GM23338 (cell line): ENCODE data around the gene HRH3. TPM values are rescaled to one million over a fixed set of nuclear protein-coding genes. Genes with fewer than 3 reads are reported as not detected.

Experiments used
- ATAC-seq: fragments of 200-7000 bp; cut with Tn5 transposase; 3 replicates; pipeline ENCODE4 v1.9.1; 2020
- DNase-seq: peaks from one replicate; pipeline ENCODE4 v3.0.0-alpha.2; 2015; ENCODE audit warnings: low spot score
- H2AFZ ChIP-seq: fragments of 200-600 bp; sonication (generic); 2 replicates; pipeline ENCODE4 v1.8.0; 2016; ENCODE audit warnings: antibody characterized with exemption, mild to moderate bottlenecking, moderate library complexity
- H3F3A ChIP-seq: fragments of 200-600 bp; sonication (generic); replicated peaks from 2 replicates; pipeline ENCODE4 v1.8.0; 2017; ENCODE audit warnings: antibody characterized with exemption, mixed run types, low read depth
- H3K27ac ChIP-seq: fragments of 200-600 bp; sonication (generic); 2 replicates; pipeline ENCODE4 v1.6.1; 2016; ENCODE audit warnings: low read depth
- H3K27me3 ChIP-seq: fragments of 200-600 bp; sonication (generic); 2 replicates; pipeline ENCODE4 v1.8.0; 2016; ENCODE audit warnings: mild to moderate bottlenecking, mixed run types, moderate library complexity; ENCODE audit not compliant: insufficient read depth
- H3K36me3 ChIP-seq: fragments of 200-600 bp; sonication (generic); 2 replicates; pipeline ENCODE4 v1.8.0; 2016; ENCODE audit warnings: mild to moderate bottlenecking; ENCODE audit not compliant: insufficient read depth
- H3K4me1 ChIP-seq: fragments of 200-600 bp; sonication (generic); 2 replicates; pipeline ENCODE4 v1.8.0; 2016; ENCODE audit warnings: mild to moderate bottlenecking, moderate library complexity; ENCODE audit not compliant: insufficient read depth
- H3K4me2 ChIP-seq: fragments of 200-600 bp; sonication (generic); 2 replicates; pipeline ENCODE4 v1.7.1; 2017; ENCODE audit warnings: mixed run types
- H3K4me3 ChIP-seq: fragments of 200-600 bp; sonication (generic); 2 replicates; pipeline ENCODE4 v1.6.1; 2016; ENCODE audit warnings: mixed run types
- H3K79me2 ChIP-seq: fragments of 200-600 bp; sonication (generic); replicated peaks from 2 replicates; pipeline ENCODE4 v1.8.0; 2017; ENCODE audit warnings: mild to moderate bottlenecking; ENCODE audit not compliant: insufficient read depth
- H3K9me2 ChIP-seq: fragments of 200-600 bp; sonication (generic); 2 replicates; pipeline ENCODE4 v1.8.0; 2017; ENCODE audit not compliant: insufficient read depth
- H4K20me1 ChIP-seq: fragments of 200-600 bp; sonication (generic); replicated peaks from 2 replicates; pipeline ENCODE4 v1.8.0; 2017; ENCODE audit warnings: mild to moderate bottlenecking; ENCODE audit not compliant: insufficient read depth
- H3K27ac Mint-ChIP-seq: 2 replicates; pipeline ENCODE4 v1.8.0; 2020; ENCODE audit warnings: inconsistent platforms, mild to moderate bottlenecking, moderate library complexity, mixed read lengths
- H3K27me3 Mint-ChIP-seq: 3 replicates; pipeline ENCODE4 v1.8.0; 2022; ENCODE audit warnings: low read depth, mild to moderate bottlenecking, moderate library complexity, mixed read lengths, inconsistent platforms; ENCODE audit not compliant: insufficient read depth, poor library complexity
- H3K36me3 Mint-ChIP-seq: 3 replicates; pipeline ENCODE4 v1.8.0; 2021; ENCODE audit warnings: low read depth, mild to moderate bottlenecking, inconsistent platforms, moderate library complexity, mixed read lengths
- H3K4me1 Mint-ChIP-seq: 3 replicates; pipeline ENCODE4 v1.8.0; 2020; ENCODE audit warnings: mild to moderate bottlenecking, inconsistent platforms, mixed read lengths
- H3K4me3 Mint-ChIP-seq: 3 replicates; pipeline ENCODE4 v1.8.0; 2021; ENCODE audit warnings: moderate library complexity, mild to moderate bottlenecking, inconsistent platforms, mixed read lengths
- H3K9me3 Mint-ChIP-seq: 3 replicates; pipeline ENCODE4 v1.8.0; 2020; ENCODE audit warnings: moderate library complexity, mild to moderate bottlenecking, inconsistent platforms, mixed read lengths
- CREB1 ChIP-seq: fragments of 250-450 bp; sonication (Bioruptor Pico); IDR thresholded peaks from 2 replicates; pipeline ENCODE4 v1.5.0; 2020; ENCODE audit warnings: low read depth, mild to moderate bottlenecking, moderate library complexity
- CTCF ChIP-seq, 2 experiments: fragments of 200-600 bp in 1 of 2; sonication (generic) in 1 of 2; conservative IDR thresholded peaks; 2 replicates each; pipeline versions ENCODE4 v1.5.1 to v1.6.1; 2016 to 2017; ENCODE audit warnings: antibody characterized with exemption in 2 of 2, low read depth in 2 of 2, mild to moderate bottlenecking in 2 of 2, moderate library complexity in 1 of 2
- ETS1 ChIP-seq: IDR thresholded peaks from 2 replicates; pipeline ENCODE4 v1.6.1; 2016; ENCODE audit warnings: antibody characterized with exemption
- EZH2 ChIP-seq: fragments of 200-600 bp; sonication (generic); IDR thresholded peaks from one replicate; pipeline ENCODE4 v1.8.0; 2017; ENCODE audit warnings: antibody characterized with exemption, mild to moderate bottlenecking, low read depth; ENCODE audit not compliant: unreplicated experiment
- EZH2phosphoT487 ChIP-seq: fragments of 200-600 bp; sonication (generic); IDR thresholded peaks from one replicate; pipeline ENCODE4 v1.8.1; 2018; ENCODE audit warnings: antibody characterized with exemption; ENCODE audit not compliant: unreplicated experiment
- JUNB ChIP-seq: IDR thresholded peaks from one replicate; pipeline ENCODE4 v1.6.1; 2016; ENCODE audit warnings: antibody characterized with exemption; ENCODE audit not compliant: unreplicated experiment
- NANOG ChIP-seq: IDR thresholded peaks from 2 replicates; pipeline ENCODE4 v1.6.1; 2016; ENCODE audit warnings: antibody characterized with exemption, borderline replicate concordance
- POLR2AphosphoS5 ChIP-seq: IDR thresholded peaks from 2 replicates; pipeline ENCODE4 v1.6.1; 2016; ENCODE audit warnings: antibody characterized with exemption, low read depth
- REST ChIP-seq: IDR thresholded peaks from one replicate; pipeline ENCODE4 v1.6.1; 2018; ENCODE audit warnings: antibody characterized with exemption; ENCODE audit not compliant: unreplicated experiment
- STAT1 ChIP-seq: IDR thresholded peaks from one replicate; pipeline ENCODE4 v1.6.1; 2016; ENCODE audit warnings: antibody characterized with exemption; ENCODE audit not compliant: unreplicated experiment
- ZNF114 ChIP-seq: fragments of 250-450 bp; sonication (Bioruptor Pico); IDR thresholded peaks from 2 replicates; pipeline ENCODE4 v1.5.0; 2020; ENCODE audit warnings: mild to moderate bottlenecking, moderate library complexity
- ZNF331 ChIP-seq: fragments of 250-450 bp; sonication (Bioruptor Pico); IDR thresholded peaks from 2 replicates; pipeline ENCODE4 v1.5.0; 2020; ENCODE audit warnings: low read depth, mild to moderate bottlenecking, moderate library complexity
- ZNF462 ChIP-seq: fragments of 250-450 bp; sonication (Bioruptor Pico); IDR thresholded peaks from 2 replicates; pipeline ENCODE4 v1.5.0; 2020; ENCODE audit warnings: mild to moderate bottlenecking, moderate library complexity
- polyA plus RNA-seq: library from polyadenylated mRNA; unstranded; fragments of >200 nt; fragmentation: Nextera tagmentation; extraction: Ambion mirVana; gene quantifications from 2 replicates; pipeline ENCODE4 v1.2.1, GENCODE V29; 2016
- total RNA-seq: library from RNA; depleted of rRNA; stranded (reverse); fragments of >200 nt; shearing (Covaris generic); gene quantifications from 2 replicates; pipeline ENCODE4 v1.2.3, GENCODE V29; 2014

The HRH3 gene
- total and polyA plus RNA-seq, 2 experiments from 2014 or later = 1.5 to 5.2 TPM

- Histone ChIP-seq H3K27ac (no peak overlapping the region), H3K4me1 (no peaks in the 10 kb centered on the region), H3K4me3 (no peak overlapping the region), H4K20me1 (no peaks in the 10 kb centered on the region; the same call in 1 of the 2 replicates), H3K9me2 (no peaks in the 10 kb centered on the region), H3K36me3 (peaks cover 16% of the 10 kb centered on the region), H3K27me3 (no peaks in the 10 kb centered on the region), H2AFZ (no peak overlapping the region), H3K79me2 (peaks cover 7% of the 10 kb centered on the region; the same call in 1 of the 2 replicates), H3F3A (no peaks in the 10 kb centered on the region), H3K4me2 (no peak overlapping the region)
- Mint-ChIP-seq H3K4me1 (no peaks in the 10 kb centered on the region; the same call in 2 of the 3 replicates), H3K27ac (no peak overlapping the region), H3K27me3 (peaks cover 2% of the 10 kb centered on the region), H3K4me3 (no peak overlapping the region), H3K36me3 (peaks cover 56% of the 10 kb centered on the region), H3K9me3 (peaks cover 13% of the 10 kb centered on the region; the same call in 2 of the 3 replicates)
- DNase-seq (no peak), ATAC-seq (no peak)
- TF ChIP-seq CREB1 (no peak), ZNF331 (no peak), NANOG (no peak), REST (no peak), CTCF (conservative IDR thresholded peaks at IDR 0.05; ENCODE audit: low read depth in 2 of 2) (no peak), POLR2AphosphoS5 (no peak), ETS1 (no peak), JUNB (no peak), EZH2phosphoT487 (no peak), EZH2 (no peak), ZNF462 (CRISPR knock-in tag) (no peak), STAT1 (no peak), ZNF114 (CRISPR knock-in tag) (no peak)
Observed at GRCh38 chr20:62262064-62262463, 42.0 kb upstream of the HRH3 start.
